ENCODE data around the gene GPR3. TPM values are rescaled to one million over a fixed set of nuclear protein-coding genes. Genes with fewer than 3 reads are reported as not detected.

GPR3 gene
- total and polyA plus RNA-seq, 10 of the 15 experiments (the other 5 are each of a cell fraction or from before 2014, with no cell fraction given): 0.33 to 1.4 (median 0.63) TPM; not detected in 3

GRCh38 chr1:27342778-27343638, 49.4 kb upstream of the GPR3 start (continued):
- TF ChIP-seq IRF5 (IDR thresholded peaks at IDR 0.05; ENCODE audit: borderline replicate concordance): no peak
- TF ChIP-seq EZH2 (IDR thresholded peaks at IDR 0.05; ENCODE audit: borderline replicate concordance, control insufficient read depth, low read depth, low read length): no peak
- TF ChIP-seq YY1 (IDR thresholded peaks at IDR 0.05; ENCODE audit: low read depth, low read length): 0 out of 2 replicates have a peak, but pooled peaks have one; percentile 21
- TF ChIP-seq USF1 (IDR thresholded peaks at IDR 0.05; ENCODE audit: borderline replicate concordance, extremely low read length, insufficient read depth, low read depth, low read length): no peak
- no peak for TF ChIP-seq NKRF (conservative IDR thresholded peaks at IDR 0.05)
- no peak for TF ChIP-seq HCFC1 (IDR thresholded peaks at IDR 0.05; ENCODE audit: low read length)
- no peak for TF ChIP-seq MEF2B (IDR thresholded peaks at IDR 0.05; ENCODE audit: partially characterized antibody, poor library complexity, severe bottlenecking)
- no peak for TF ChIP-seq ZBTB33 (IDR thresholded peaks at IDR 0.05)
- TF ChIP-seq CTCF (IDR thresholded peaks at IDR 0.05 in 2 of 3, conservative IDR thresholded peaks at IDR 0.05 in 1 of 3; ENCODE audit: control insufficient read depth in 2 of 3, extremely low read depth in 1 of 3, insufficient read depth in 1 of 3, low read depth in 3 of 3, low read length in 3 of 3): no peak
- TF ChIP-seq POLR2AphosphoS2 (IDR thresholded peaks at IDR 0.05; ENCODE audit: low read depth, low read length): no peak
- no peak; the same call in 1 of the 2 replicates for TF ChIP-seq MTA2 (IDR thresholded peaks at IDR 0.05; ENCODE audit: low read depth)
- TF ChIP-seq SIN3A (IDR thresholded peaks at IDR 0.05; ENCODE audit: low read depth, low read length): no peak
- no peak for TF ChIP-seq E2F8 (IDR thresholded peaks at IDR 0.05; ENCODE audit: low read depth, partially characterized antibody)
- no peak for TF ChIP-seq BMI1 (IDR thresholded peaks at IDR 0.05; ENCODE audit: borderline replicate concordance)
- no peak for TF ChIP-seq NR2C1 (IDR thresholded peaks at IDR 0.05)
- no peak for TF ChIP-seq PAX8 (IDR thresholded peaks at IDR 0.05)
- peak in 1 of 2 experiments; percentile 32; a peak in 1 of 4 replicates for TF ChIP-seq IKZF2 (IDR thresholded peaks at IDR 0.05)
